ENCODE data around the gene IFITM5.

GRCh38 chr11:331358-332060 lies 32.2 kb upstream of the IFITM5 start:
- TF ChIP-seq CTCF (IDR thresholded peaks at IDR 0.05; ENCODE audit: low read depth, low read length) (no peak), POLR2A (IDR thresholded peaks at IDR 0.05; ENCODE audit: extremely low read depth, insufficient read length) (no peak), MAX (IDR thresholded peaks at IDR 0.05; ENCODE audit: low read depth, low read length) (no peak), MYC (IDR thresholded peaks at IDR 0.05; ENCODE audit: low read depth, low read length) (no peak)
